ENCODE results near the gene SH2B2. TPM values are rescaled to one million over a fixed set of nuclear protein-coding genes. Genes with fewer than 3 reads are reported as not detected.

Gene SH2B2
- total RNA-seq, 1 experiment from 2014 or later, result 8.8 TPM

DNA sequence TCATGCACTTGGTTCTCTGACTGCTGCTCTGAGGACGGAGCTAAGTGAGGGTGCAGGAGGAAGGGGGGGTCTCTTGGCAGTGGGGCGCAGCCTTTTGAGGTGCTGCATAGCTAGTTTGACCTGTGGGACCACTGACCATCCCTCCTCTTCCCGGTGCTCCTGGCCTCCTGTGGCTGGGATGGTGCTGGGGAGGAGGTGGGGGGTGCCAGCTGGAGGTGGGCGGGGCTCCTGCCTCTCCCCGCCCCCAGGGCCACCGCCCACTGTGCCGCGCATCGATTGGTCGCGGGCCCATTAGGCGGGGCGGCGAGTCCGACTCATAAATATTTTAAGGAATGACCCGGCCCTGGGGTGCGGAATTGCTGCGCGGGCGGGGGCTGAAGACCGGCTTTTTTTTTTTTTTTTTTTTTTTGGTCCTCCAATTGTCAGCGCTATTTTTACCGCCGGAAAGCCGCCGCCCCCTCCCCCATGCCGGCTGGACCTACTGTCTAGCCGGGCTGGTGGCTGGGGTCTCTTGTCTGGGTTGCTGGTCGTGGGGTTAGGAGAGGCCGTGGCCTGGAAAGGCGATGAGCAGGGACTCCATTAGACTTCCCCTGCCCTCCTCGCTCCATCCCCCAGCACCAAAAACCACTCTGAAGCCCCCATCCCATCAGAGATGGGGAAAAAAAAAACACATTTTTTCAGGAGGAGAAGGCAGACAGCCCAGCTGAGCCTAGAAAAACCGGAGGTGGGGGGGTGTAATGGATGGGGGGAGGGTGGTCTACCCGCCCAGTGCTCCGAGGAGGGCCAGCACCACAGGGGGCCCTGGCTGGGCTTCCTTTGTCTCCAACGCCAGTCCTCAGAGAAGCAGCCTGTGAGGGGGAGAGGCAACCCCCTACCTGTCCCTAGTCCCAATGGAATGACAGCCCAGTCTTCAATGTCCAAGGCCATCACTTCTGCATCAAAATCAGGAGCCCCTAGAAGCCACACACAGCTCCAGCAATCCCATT is 6.4 kb downstream of the SH2B2 start:
- POLR2A ChIA-PET (ENCODE audit: unreplicated experiment), result no interaction called here
- H3K4me2 ChIP-seq (ENCODE audit: low read length), result no peak overlapping the region
- CTCF ChIA-PET, result no interaction called here

GRCh38 chr7:102294589-102294988 is 7.9 kb downstream of the SH2B2 start:
- TF ChIP-seq EZH2 (IDR thresholded peaks at IDR 0.05; ENCODE audit: low read length, unreplicated experiment) (no peak), EZH2phosphoT487 (IDR thresholded peaks at IDR 0.05; ENCODE audit: borderline replicate concordance, low read length) (no peak)
- TF ChIP-seq, protein P1, sequence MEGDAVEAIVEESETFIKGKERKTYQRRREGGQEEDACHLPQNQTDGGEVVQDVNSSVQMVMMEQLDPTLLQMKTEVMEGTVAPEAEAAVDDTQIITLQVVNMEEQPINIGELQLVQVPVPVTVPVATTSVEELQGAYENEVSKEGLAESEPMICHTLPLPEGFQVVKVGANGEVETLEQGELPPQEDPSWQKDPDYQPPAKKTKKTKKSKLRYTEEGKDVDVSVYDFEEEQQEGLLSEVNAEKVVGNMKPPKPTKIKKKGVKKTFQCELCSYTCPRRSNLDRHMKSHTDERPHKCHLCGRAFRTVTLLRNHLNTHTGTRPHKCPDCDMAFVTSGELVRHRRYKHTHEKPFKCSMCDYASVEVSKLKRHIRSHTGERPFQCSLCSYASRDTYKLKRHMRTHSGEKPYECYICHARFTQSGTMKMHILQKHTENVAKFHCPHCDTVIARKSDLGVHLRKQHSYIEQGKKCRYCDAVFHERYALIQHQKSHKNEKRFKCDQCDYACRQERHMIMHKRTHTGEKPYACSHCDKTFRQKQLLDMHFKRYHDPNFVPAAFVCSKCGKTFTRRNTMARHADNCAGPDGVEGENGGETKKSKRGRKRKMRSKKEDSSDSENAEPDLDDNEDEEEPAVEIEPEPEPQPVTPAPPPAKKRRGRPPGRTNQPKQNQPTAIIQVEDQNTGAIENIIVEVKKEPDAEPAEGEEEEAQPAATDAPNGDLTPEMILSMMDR (conservative IDR thresholded peaks at IDR 0.05; ENCODE audit: low read depth, low read length), result no peak
- no peak overlapping the region for H3K9ac ChIP-seq (ENCODE audit: low read length)
- no peaks in the 10 kb centered on the region for H3K36me3 ChIP-seq (ENCODE audit: low read depth, low read length)
- H3K4me3 ChIP-seq (ENCODE audit: low read length), result no peak overlapping the region
- H3K9me2 ChIP-seq (replicated peaks; ENCODE audit: low read length), result no peaks in the 10 kb centered on the region
- no peak overlapping the region for H3K27ac ChIP-seq (ENCODE audit: low read length)
- no TSS peak for BruUV-seq (replicated peaks)
- H3K79me2 ChIP-seq (ENCODE audit: low read length), result no peaks in the 10 kb centered on the region
- intact Hi-C loops (cut with micrococcal nuclease), result no loop called here
- H3K4me1 ChIP-seq (ENCODE audit: insufficient read depth, low read length), result no peaks in the 10 kb centered on the region
- no peaks in the 10 kb centered on the region for H3K9me3 ChIP-seq (ENCODE audit: low read length)
- ATAC-seq (no peak), DNase-seq (no peak)
- H3K27me3 ChIP-seq (ENCODE audit: low read length), result no peaks in the 10 kb centered on the region
- no peaks in the 10 kb centered on the region for H3F3A ChIP-seq (ENCODE audit: low read length, unreplicated experiment)
- CTCF ChIA-PET, result no interaction called here
- H3K4me2 ChIP-seq (ENCODE audit: low read length), result no peak overlapping the region
- H4K20me1 ChIP-seq (ENCODE audit: low read length), result no peaks in the 10 kb centered on the region
- POLR2A ChIA-PET (ENCODE audit: unreplicated experiment), result no interaction called here
- no peak overlapping the region for H2AFZ ChIP-seq (ENCODE audit: low read length)

More for the DNA sequence above, 6.4 kb downstream of the SH2B2 start:
- Histone ChIP-seq H2AFZ (ENCODE audit: low read length) (no peak overlapping the region), H3K9me3 (ENCODE audit: low read length) (no peaks in the 10 kb centered on the region), H3F3A (ENCODE audit: low read length, unreplicated experiment) (no peaks in the 10 kb centered on the region), H3K27ac (ENCODE audit: low read length) (no peak overlapping the region), H3K4me1 (ENCODE audit: insufficient read depth, low read length) (peaks cover 4% of the 10 kb centered on the region; the same call in 1 of the 2 replicates), H3K4me3 (ENCODE audit: low read length) (no peak overlapping the region), H3K27me3 (ENCODE audit: low read length) (no peaks in the 10 kb centered on the region), H3K36me3 (ENCODE audit: low read depth, low read length) (no peaks in the 10 kb centered on the region), H4K20me1 (ENCODE audit: low read length) (no peaks in the 10 kb centered on the region), H3K9me2 (replicated peaks; ENCODE audit: low read length) (no peaks in the 10 kb centered on the region), H3K9ac (ENCODE audit: low read length) (no peak overlapping the region), H3K79me2 (ENCODE audit: low read length) (no peaks in the 10 kb centered on the region)
- no TSS peak for BruUV-seq (replicated peaks)
- DNase-seq, result no peak
- no peak for TF ChIP-seq EZH2phosphoT487 (IDR thresholded peaks at IDR 0.05; ENCODE audit: borderline replicate concordance, low read length)
- TF ChIP-seq, protein P1 (conservative IDR thresholded peaks at IDR 0.05; ENCODE audit: low read depth, low read length), result no peak
- no peak for TF ChIP-seq EZH2 (IDR thresholded peaks at IDR 0.05; ENCODE audit: low read length, unreplicated experiment)
- intact Hi-C loops (cut with micrococcal nuclease), result no loop called here
- ATAC-seq, result no peak

Measured in PC-3 (cell line).